Stimulated activated CD4-positive, alpha-beta T cell treated with anti-CD3 and anti-CD28 coated beads, Interleukin-4, amount 100 ng/mL, for 4 hours (primary cell): ENCODE measurements around the gene ALDOA.
A peak's percentile ranks its signal among the peaks of the same experiment; 100 is the strongest.
"Not testable (repeated sequence)": the region's sequence is repeated elsewhere in the genome, so short reads cannot be mapped to it uniquely, and the experiment has no call there.

ENCODE experiments used
- DNase-seq, 2 experiments: peaks; one replicate each; pipeline ENCODE4 v3.0.0-alpha.2; 2020

The ALDOA gene

GRCh38 chr16:30092373-30093010, 26.9 kb downstream of the ALDOA start:
- peak; percentile 28 to 57 for DNase-seq

- no peak for DNase-seq
Measured at GRCh38 chr16:30094541-30095165, 29.1 kb downstream of the ALDOA start.

GRCh38 chr16:30095166-30096078, 29.9 kb downstream of the ALDOA start:
- DNase-seq: peak in 1 of 2 experiments; percentile 13

GRCh38 chr16:30096105-30096861, 30.7 kb downstream of the ALDOA start, which contains the start of gene YPEL3:
Gene YPEL3, minus strand, starts transcription at chr16:30096213. Its CDS starts 731 bp downstream, at chr16:30095482.
- DNase-seq: peak; percentile 83 to 88

GRCh38 chr16:30096862-30097563, 31.5 kb downstream of the ALDOA start:
- DNase-seq: no peak

DNA sequence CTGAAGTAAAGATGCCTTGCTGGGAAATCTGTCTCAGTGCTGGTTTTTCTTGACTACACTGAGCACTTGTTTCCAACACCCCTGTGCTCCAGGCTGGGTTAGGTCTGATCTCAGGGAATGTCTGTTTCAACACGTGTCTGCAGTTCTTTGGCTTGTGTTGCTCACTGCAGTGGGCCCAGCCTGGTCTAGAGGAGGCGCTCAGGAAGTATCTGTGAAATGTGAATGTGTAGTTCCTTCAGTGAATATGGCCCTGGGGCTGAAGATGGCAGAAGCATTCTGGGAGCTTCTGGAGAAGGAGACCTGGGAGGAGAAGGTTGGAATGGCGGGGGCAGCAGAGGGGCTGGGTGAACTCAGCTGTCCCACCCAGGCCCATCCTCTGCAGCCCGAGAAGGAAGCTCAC, 38.5 kb downstream of the ALDOA start:
- no peak for DNase-seq

DNA sequence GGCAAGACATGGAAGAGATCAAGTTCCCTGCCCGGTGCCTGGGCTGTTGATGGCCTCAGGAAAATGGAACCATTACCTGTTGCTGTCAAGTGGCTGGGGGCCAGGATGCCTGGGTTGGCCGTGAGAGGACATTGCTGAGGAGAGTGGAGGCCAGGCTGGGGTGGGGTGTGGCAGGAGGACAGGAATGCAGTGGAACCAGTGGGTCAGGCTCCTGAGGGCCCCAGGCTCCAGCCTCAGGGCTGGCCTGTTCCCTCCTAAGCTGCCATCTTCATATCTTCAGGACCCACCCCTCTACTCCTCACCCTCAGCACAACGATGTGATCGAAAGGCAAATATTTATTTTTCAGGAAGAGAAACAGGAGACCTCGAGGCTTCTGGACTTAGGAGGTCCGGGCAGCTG, 38.9 kb downstream of the ALDOA start:
- no peak for DNase-seq

GRCh38 chr16:30108059-30108850, 42.7 kb downstream of the ALDOA start:
- DNase-seq: no peak

GRCh38 chr16:30110661-30111060, 45.1 kb downstream of the ALDOA start:
- no peak for DNase-seq

DNA sequence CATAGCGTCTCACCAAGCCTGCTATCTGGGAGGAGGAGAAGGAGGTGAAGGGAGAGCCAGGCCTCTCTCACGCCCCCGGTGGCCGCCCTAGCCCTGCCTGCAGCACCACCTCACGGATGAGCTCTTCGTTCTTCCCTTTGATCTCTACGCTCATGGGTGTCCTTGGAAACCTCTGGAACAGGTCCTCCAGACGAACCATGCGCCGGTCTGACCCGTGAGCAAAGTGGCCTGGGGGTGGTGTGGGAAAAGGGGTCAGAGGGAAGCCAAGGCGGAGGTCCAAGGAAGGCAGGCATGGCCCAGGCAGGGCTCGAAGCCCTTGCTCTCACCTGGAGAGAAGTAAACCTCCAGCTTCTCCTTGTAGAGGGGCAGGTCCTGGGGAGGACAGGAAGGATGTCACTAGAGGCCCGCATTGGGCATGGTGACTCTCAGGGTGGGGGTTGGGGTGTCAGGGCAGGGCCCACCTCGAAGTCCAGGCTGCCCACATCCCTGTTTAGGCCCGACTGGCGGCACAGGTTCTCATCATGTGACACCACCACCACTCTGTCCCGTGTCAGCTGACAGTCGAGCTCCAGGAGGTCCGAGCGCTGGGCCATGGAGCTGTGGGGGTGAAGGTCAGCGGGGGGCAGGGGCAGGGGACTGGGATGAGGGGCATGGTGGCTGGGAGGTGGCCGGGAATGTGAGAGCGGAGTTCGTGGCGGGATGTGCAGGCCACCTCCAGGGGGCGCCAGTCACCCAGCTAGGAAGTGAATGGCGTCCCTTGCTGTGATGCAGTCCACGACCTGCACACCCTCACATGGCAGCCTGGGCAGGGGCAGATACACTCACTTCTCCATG, 46.9 kb downstream of the ALDOA start:
- peak; percentile 27 to 66 for DNase-seq

DNA sequence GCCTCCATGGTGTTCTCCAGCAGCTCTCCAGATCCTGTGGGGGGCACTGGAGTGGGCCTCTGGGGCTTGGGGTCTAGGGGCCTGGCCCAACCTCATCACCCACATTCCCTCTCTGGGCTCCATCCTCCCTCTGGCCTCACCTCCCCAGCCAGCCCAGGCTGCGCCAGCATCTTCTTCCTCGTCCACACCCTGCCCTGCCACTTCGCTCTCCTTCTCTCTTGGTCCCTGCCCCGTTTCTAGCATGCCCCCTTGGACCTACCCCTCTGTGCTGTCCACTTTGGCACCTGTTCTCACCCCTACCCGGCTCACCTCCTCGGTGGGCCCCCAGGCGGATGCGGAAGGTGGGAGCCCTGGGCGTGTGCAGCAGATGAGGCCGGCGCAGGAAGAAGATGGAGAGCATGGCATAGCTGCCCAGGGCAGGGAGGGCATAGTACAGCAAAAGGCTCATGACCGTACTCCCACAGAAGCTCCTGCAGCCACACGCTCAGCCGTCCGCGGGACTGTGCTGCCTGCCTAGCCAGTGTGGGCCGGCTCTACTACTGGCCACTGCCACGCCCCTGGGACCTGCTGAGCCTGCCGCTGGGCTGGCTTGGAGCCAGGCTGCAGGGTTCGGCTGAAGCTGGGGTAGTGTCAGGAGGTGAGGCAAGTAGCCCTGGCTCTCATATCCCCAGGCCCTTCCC, 47.6 kb downstream of the ALDOA start, which contains the start of gene GDPD3:
Gene GDPD3, minus strand, starts transcription at position 507 of the 680 bp plus-strand sequence. Its CDS starts 59 bp downstream, at position 448.
- DNase-seq: no peak

DNA sequence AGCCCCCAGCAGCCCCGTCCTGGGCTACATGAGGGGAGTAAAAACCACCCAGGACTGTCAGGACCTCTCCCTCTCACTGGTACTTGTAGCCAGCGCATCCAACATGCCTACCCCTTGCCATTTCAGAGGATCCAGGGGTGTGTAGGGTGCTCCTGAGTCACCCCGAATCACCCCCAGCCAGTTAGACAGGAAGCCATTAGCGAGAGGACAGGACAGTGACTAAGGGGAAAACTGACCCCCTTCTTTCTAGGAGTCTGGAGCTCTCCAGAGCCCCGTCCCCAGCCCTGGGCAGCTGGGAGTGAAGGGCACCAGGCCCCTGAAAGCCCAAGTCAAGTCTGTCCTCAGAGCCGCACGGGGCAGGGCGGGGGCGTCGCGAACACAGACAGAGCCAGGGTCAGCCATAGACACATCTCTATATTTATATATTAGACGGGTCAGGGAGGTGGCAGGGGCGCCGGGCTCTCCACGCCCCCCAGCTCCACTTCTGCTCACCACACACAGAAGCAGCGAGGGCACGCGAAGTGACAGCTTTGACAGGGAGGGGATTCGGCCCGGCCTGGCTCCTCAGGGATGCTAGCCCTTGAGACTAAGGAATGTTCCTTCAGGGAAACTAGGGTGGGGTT, 48.3 kb downstream of the ALDOA start:
- no peak for DNase-seq

GRCh38 chr16:30114411-30114810, 48.9 kb downstream of the ALDOA start:
- no peak for DNase-seq

DNA sequence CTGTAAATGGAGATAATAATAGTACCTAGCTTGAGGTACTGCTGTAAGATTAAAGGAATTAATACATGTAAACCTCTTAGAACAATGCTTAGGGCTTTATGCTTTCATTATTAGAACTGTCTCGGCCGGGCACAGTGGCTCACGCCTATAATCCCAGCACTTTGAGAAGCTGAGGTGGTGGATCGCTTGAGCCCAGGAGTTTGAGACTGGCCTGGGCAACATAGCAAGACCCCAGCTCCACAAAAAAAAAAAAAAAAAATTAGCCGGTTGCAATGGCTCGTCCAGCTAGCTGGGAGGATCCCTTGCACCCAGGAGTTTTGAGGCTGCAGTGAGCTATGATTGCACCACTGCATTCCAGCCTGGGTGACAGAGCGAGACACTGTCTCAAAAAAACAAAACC, 49.3 kb downstream of the ALDOA start:
- DNase-seq: not testable (repeated sequence)

DNA sequence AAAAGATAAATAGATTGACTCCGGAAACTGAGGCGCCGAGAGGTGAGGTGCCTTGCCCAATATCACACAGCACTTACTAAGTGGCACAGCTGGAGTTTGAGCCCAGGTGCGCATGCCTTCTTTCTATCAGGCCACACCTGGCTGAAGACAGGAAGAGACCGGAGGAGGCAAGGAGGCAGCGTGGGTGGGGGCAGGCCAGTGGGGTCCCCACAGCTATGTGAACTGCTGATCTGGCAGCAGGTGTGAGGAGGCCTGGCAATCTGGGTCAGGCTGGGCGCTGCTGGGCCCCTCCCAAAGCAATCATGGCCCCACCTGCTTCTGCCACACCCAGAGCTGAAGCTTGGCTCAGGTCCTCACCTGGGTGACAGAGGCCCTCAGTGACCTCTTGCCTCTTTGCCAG, 49.7 kb downstream of the ALDOA start:
- no peak for DNase-seq

GRCh38 chr16:30116291-30117207, 51.0 kb downstream of the ALDOA start:
- DNase-seq: no peak

- DNase-seq: no peak
Measured at GRCh38 chr16:30117768-30118167, 52.2 kb downstream of the ALDOA start.

DNA sequence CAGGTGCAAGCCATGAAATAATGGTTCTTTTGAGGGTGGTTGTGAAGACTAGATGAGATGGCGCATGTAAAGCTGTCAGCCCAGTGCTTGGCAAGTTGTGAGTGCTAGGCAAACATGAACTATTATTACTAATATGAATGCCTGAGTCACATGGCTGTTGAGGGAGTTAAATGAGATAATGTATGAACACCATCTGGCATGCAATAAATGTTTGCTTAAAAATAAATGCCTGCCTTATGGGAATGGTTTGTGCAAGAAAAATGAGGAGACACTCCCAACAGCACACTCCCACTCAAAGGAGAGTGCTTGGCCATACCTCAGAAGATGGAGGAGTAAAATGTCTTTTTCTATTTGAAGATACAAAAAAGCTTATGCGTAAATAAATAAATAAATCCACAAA, 53.9 kb downstream of the ALDOA start:
- DNase-seq: no peak
